ENCODE data around the gene ZNF771. TPM values are rescaled to one million over a fixed set of nuclear protein-coding genes. Genes with fewer than 3 reads are reported as not detected.
A peak's percentile ranks its signal among the peaks of the same experiment; 100 is the strongest.
"Not testable (repeated sequence)": the region's sequence is repeated elsewhere in the genome, so short reads cannot be mapped to it uniquely, and the experiment has no call there.

ZNF771 gene
- total RNA-seq, 1 donor from 2014 or later = 8.9 TPM

DNA sequence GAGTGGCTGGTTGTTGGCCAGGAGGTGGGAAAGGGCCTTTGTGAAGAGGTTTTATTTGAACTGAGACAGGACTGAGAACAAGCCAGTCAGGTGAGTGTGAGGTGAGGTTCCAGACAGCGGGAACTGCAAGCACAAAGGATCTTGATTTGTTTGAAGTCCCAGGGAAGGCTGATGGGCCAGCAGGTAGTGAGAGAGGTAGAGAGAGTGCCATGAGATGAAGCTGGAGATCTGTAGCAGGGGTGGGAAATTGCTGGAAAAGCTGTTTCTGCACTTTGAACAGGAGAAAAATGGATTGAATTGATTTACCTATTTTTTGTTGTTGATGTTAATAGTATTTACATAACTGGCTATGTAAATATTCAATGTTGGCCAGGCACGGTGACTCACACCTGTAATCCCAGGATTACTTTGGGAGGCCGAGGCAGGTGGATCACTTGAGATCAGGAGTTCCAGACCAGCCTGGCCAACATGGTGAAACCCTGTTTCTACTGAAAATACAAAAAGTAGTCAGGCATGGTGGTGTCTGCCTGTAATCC, 30.2 kb downstream of the ZNF771 start:
- Mint-ChIP-seq H3K36me3 (ENCODE audit: low read depth) (peaks cover 2% of the 10 kb centered on the region), H3K4me3 (no peak overlapping the region), H3K4me1 (ENCODE audit: low read depth) (peaks cover 21% of the 10 kb centered on the region), H3K27ac (no peak overlapping the region), H3K9me3 (no peaks in the 10 kb centered on the region), H3K27me3 (ENCODE audit: insufficient read depth) (no peaks in the 10 kb centered on the region)
- DNase-seq (ENCODE audit: low spot score) = no peak
- intact Hi-C loops (cut with micrococcal nuclease) = no loop called here

DNA sequence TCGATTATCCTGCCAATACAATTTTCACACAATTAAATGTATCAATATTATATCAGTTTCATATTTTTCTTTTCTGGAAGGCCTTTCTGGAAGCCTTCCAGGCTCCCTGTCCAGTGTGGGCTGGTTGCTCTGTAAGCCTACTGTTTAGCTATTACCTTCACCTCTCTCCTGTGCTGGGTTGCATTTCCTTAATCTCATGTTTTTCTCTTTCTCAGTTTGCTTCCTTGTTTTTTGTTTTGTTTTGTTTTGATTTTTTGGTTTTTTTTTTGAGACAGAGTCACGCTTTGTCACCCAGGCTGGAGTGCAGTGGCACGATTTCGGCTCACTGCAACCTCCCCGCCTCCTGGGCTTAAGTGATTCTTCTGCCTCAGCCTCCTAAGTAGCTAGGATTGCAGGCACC, 31.4 kb downstream of the ZNF771 start:
- H3K36me3 Mint-ChIP-seq (ENCODE audit: low read depth) = peaks cover 11% of the 10 kb centered on the region

GRCh38 chr16:30439720-30440348, 32.4 kb downstream of the ZNF771 start:
- no peak overlapping the region for H3K27ac Mint-ChIP-seq
- intact Hi-C loops (cut with micrococcal nuclease) = no loop called here

More for the DNA sequence above, 31.4 kb downstream of the ZNF771 start:
- DNase-seq (ENCODE audit: low spot score) = no peak
- H3K4me3 Mint-ChIP-seq = no peak overlapping the region
- H3K4me1 Mint-ChIP-seq (ENCODE audit: low read depth) = peaks cover 27% of the 10 kb centered on the region
- intact Hi-C loops (cut with micrococcal nuclease) = no loop called here
- H3K27ac Mint-ChIP-seq = no peak overlapping the region
- H3K27me3 Mint-ChIP-seq (ENCODE audit: insufficient read depth) = no peaks in the 10 kb centered on the region
- no peaks in the 10 kb centered on the region for H3K9me3 Mint-ChIP-seq

GRCh38 chr16:30443631-30444030, 36.2 kb downstream of the ZNF771 start:
- no peaks in the 10 kb centered on the region for H3K27me3 Mint-ChIP-seq (ENCODE audit: insufficient read depth)
- peak overlapping the region; percentile 4 for H3K27ac Mint-ChIP-seq
- no peaks in the 10 kb centered on the region for H3K9me3 Mint-ChIP-seq
- peaks cover 37% of the 10 kb centered on the region for H3K4me1 Mint-ChIP-seq (ENCODE audit: low read depth)
- intact Hi-C loops (cut with micrococcal nuclease) = no loop called here
- H3K36me3 Mint-ChIP-seq (ENCODE audit: low read depth) = peaks cover 25% of the 10 kb centered on the region
- no peak for DNase-seq (ENCODE audit: low spot score)
- peak overlapping the region; percentile 95 for H3K4me3 Mint-ChIP-seq

More at GRCh38 chr16:30439720-30440348, 32.4 kb downstream of the ZNF771 start:
- Mint-ChIP-seq H3K36me3 (ENCODE audit: low read depth) (peaks cover 19% of the 10 kb centered on the region), H3K27me3 (ENCODE audit: insufficient read depth) (no peaks in the 10 kb centered on the region), H3K4me1 (ENCODE audit: low read depth) (peaks cover 27% of the 10 kb centered on the region), H3K4me3 (no peak overlapping the region), H3K9me3 (no peaks in the 10 kb centered on the region)
- no peak for DNase-seq (ENCODE audit: low spot score)

- Mint-ChIP-seq H3K4me1 (ENCODE audit: low read depth) (peaks cover 37% of the 10 kb centered on the region), H3K27me3 (ENCODE audit: insufficient read depth) (no peaks in the 10 kb centered on the region), H3K9me3 (no peaks in the 10 kb centered on the region), H3K4me3 (peak overlapping the region; percentile 95), H3K36me3 (ENCODE audit: low read depth) (peaks cover 25% of the 10 kb centered on the region), H3K27ac (peak overlapping the region; percentile 86)
- no peak for DNase-seq (ENCODE audit: low spot score)
- intact Hi-C loops (cut with micrococcal nuclease) = loop anchor here (1.0 to 5.0 kb wide), 5 partner anchors 14 to 83 kb away; partner anchors contain the start of genes DCTPP1 and ITGAL
Observed at GRCh38 chr16:30444231-30445148, 37.1 kb downstream of the ZNF771 start.

GRCh38 chr16:30445149-30445407, 37.7 kb downstream of the ZNF771 start:
- Mint-ChIP-seq H3K27me3 (ENCODE audit: insufficient read depth) (no peaks in the 10 kb centered on the region), H3K27ac (peak overlapping the region; percentile 86), H3K9me3 (no peaks in the 10 kb centered on the region), H3K36me3 (ENCODE audit: low read depth) (peaks cover 25% of the 10 kb centered on the region), H3K4me1 (ENCODE audit: low read depth) (peaks cover 37% of the 10 kb centered on the region), H3K4me3 (peak overlapping the region; percentile 95)
- no peak for DNase-seq (ENCODE audit: low spot score)
- intact Hi-C loops (cut with micrococcal nuclease) = loop anchor here (1.0 to 5.0 kb wide), 5 partner anchors 13 to 82 kb away; partner anchors contain the start of genes DCTPP1 and ITGAL

- DNase-seq (ENCODE audit: low spot score) = peak; percentile 93
- Mint-ChIP-seq H3K9me3 (no peaks in the 10 kb centered on the region), H3K36me3 (ENCODE audit: low read depth) (peaks cover 25% of the 10 kb centered on the region), H3K4me1 (ENCODE audit: low read depth) (peaks cover 42% of the 10 kb centered on the region), H3K4me3 (peak within 1 kb of the TSS; percentile 95), H3K27me3 (ENCODE audit: insufficient read depth) (no peaks in the 10 kb centered on the region), H3K27ac (peak within 1 kb of the TSS; percentile 97)
- intact Hi-C loops (cut with micrococcal nuclease) = loop anchor here (1.0 to 5.0 kb wide), 5 partner anchors 13 to 82 kb away; partner anchors contain the start of genes DCTPP1 and ITGAL
Observed at GRCh38 chr16:30445408-30446202, 38.2 kb downstream of the ZNF771 start, which contains the start of gene SEPHS2. Gene SEPHS2, minus strand, starts transcription at chr16:30445874. Its CDS starts 147 bp downstream, at chr16:30445727.

DNA sequence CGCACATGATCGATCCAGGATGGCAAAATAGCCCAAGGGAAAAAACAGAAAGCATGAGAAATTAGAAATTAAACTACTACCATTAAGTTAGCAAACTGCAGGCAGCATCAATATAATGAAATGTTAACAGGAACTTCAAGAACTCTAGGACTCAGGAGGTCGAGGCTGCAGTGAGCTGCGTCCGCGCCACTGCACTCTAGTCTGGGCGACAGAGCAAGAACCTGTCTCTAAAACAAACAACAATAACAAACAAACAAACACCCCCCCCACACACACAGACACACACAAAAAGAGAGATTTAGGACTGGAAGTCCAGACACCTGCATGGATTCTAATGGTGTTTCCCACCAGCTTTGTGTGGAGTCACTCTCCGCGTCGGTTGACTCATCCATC, 38.8 kb downstream of the ZNF771 start:
- H3K36me3 Mint-ChIP-seq (ENCODE audit: low read depth) = peaks cover 25% of the 10 kb centered on the region
- H3K9me3 Mint-ChIP-seq = no peaks in the 10 kb centered on the region
- DNase-seq (ENCODE audit: low spot score) = no peak
- peaks cover 46% of the 10 kb centered on the region for H3K4me1 Mint-ChIP-seq (ENCODE audit: low read depth)
- peak overlapping the region; percentile 97 for H3K27ac Mint-ChIP-seq
- intact Hi-C loops (cut with micrococcal nuclease) = loop anchor here (5.0 kb wide), 1 partner anchor 41 kb away; no protein-coding TSS in a partner anchor
- H3K27me3 Mint-ChIP-seq (ENCODE audit: insufficient read depth) = no peaks in the 10 kb centered on the region
- peak overlapping the region; percentile 95 for H3K4me3 Mint-ChIP-seq

DNA sequence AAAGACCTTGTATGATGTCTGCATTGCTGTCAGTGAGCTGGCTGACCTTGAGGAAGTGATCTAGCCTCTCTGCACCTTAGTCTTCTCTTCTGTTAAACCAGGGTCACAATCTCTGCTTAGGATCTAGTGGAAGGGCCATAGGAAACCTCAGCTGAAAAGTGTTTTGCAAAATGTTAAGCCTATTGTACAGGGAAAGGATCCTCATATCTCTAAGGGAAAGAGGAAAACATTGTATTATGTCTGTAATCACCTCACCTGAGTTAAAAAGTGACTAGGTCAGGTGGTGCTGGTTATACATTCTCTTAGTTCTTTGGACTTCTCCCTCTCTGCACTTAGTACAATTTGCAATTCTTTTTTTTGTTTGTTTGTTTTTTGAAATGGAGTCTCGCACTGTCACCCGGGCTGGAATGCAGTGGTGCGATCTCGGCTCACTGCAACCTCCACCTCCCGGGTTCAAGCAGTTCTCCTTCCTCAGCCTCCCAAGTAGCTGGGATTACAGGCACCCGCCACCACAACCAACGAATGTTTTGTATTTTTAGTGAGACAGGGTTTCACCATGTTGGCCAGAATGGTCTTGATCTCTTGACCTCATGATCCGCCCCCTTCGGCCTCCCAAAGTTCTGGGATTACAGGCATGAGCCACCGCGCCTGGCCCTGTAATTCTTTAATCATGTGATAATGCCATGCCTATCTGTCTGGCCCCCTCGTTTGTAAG, 40.3 kb downstream of the ZNF771 start:
- Mint-ChIP-seq H3K27ac (no peak overlapping the region), H3K27me3 (ENCODE audit: insufficient read depth) (no peaks in the 10 kb centered on the region), H3K9me3 (no peaks in the 10 kb centered on the region), H3K36me3 (ENCODE audit: low read depth) (peaks cover 23% of the 10 kb centered on the region), H3K4me1 (ENCODE audit: low read depth) (peaks cover 54% of the 10 kb centered on the region), H3K4me3 (no peak overlapping the region)
- intact Hi-C loops (cut with micrococcal nuclease) = loop anchor here (5.0 kb wide), 1 partner anchor 40 kb away; no protein-coding TSS in a partner anchor
- no peak for DNase-seq (ENCODE audit: low spot score)

DNA sequence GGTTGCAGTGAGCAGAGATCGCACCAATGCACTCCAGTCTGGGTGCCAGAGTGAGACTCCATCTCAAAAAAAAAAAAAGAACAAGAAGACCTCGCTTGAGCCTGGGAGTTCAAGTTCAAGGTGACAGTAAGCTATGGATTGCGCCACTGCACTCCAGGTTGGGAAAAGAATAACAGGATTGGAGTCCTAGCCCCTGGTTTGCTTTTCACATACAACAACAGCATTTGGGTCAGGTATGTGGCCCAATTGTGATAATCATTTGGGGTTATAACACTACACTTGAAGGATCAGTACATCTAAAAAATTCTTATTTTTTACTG, 41.7 kb downstream of the ZNF771 start:
- Mint-ChIP-seq H3K4me3 (no peak overlapping the region), H3K4me1 (ENCODE audit: low read depth) (peaks cover 49% of the 10 kb centered on the region), H3K27me3 (ENCODE audit: insufficient read depth) (no peaks in the 10 kb centered on the region), H3K36me3 (ENCODE audit: low read depth) (peaks cover 11% of the 10 kb centered on the region), H3K9me3 (no peaks in the 10 kb centered on the region), H3K27ac (no peak overlapping the region)
- no peak for DNase-seq (ENCODE audit: low spot score)
- intact Hi-C loops (cut with micrococcal nuclease) = loop anchor here (1.0 to 5.0 kb wide), 3 partner anchors 23 to 149 kb away; partner anchors contain the start of gene ITGAL

DNA sequence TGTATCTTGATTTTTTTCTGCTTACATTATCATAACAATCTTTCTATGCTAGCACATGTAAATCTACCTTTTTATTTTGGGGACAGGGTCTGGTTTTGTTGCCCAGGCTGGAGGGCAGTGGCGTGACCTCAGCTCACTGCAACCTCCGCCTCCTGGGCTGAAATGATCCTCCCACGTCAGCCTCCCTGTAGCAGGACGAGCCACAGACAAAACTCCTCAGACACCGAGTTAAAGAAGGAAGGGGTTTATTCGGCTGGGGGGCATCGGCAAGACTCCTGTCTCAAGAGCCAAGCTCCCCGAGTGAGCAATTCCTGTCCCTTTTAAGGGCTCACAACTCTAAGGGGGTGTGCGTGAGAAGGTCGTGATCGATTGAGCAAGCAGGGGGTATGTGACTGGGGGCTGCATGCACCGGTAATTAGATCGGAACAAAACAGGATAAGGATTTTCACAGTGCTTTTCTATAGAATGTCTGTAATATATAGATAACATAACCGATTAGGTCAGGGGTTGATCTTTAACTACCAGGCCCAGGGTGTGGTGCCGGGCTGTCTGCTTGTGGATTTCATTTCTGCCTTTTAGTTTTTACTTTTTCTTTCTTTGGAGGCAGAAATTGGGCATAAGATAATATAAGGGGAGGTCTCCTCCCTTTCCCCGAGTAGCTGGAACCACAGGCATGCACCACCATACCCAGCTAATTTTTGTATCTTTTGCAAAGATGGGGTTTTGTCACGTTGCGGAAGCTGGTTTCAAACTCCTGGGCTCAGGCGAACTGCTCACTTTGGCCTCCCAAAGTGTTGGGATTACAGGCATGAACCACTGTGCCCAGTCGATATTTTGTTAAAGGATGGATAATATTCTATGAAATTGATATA, 45.5 kb downstream of the ZNF771 start:
- H3K9me3 Mint-ChIP-seq; intact Hi-C loops (cut with micrococcal nuclease); H3K27me3 Mint-ChIP-seq (ENCODE audit: insufficient read depth); DNase-seq (ENCODE audit: low spot score); H3K36me3 Mint-ChIP-seq (ENCODE audit: low read depth): not testable (repeated sequence)
- Mint-ChIP-seq H3K4me1 (ENCODE audit: low read depth) (peaks cover 64% of the 10 kb centered on the region), H3K4me3 (peak overlapping the region; percentile 61), H3K27ac (peak overlapping the region; percentile 70)

Measured in activated T-helper 1 cell treated with anti-CD3 and anti-CD28 coated beads, Interleukin-12 subunit alpha, Interleukin-12 subunit beta, Interleukin-2, Interleukin-4 antibody, amounts not matched to agents 30 ng/mL and 10 ng/mL and 1 ng/mL, durations not matched to agents 14 hours and 24 hours and 36 hours (primary cell).